ENCODE results near the gene SECISBP2L. TPM values are rescaled to one million over a fixed set of nuclear protein-coding genes. Genes with fewer than 3 reads are reported as not detected.

Gene SECISBP2L
- total RNA-seq, 4 donors from 2014 or later: 54.1 to 96.9 (median 64.9) TPM

GRCh38 chr15:48983300-48983699 is 62.9 kb downstream of the SECISBP2L start:
- no peak for TF ChIP-seq CTCF (IDR thresholded peaks at IDR 0.05; ENCODE audit: low read depth)

GRCh38 chr15:48981941-48982340 is 64.3 kb downstream of the SECISBP2L start:
- TF ChIP-seq CTCF (IDR thresholded peaks at IDR 0.05; ENCODE audit: low read depth): no peak

DNA sequence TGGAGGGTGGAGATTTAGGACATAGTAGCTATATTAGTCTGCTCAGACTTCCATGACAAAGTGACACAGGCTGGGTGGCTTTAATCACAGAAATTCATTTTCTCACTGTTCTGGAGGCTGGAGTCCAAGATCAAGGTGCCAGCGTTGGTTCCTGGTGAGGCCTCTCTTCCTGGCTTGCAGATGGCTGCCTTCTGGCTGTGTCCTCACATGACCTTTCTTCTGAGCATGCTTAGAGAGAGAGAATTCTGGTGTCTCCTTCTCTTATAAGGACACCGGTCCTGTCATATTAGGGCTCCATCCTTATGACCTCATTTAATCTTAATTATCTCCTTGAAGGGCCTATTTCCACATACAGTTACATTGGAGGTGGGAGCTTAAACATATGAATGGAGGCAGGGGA is 67.6 kb downstream of the SECISBP2L start:
- TF ChIP-seq CTCF (IDR thresholded peaks at IDR 0.05; ENCODE audit: low read depth): no peak

DNA sequence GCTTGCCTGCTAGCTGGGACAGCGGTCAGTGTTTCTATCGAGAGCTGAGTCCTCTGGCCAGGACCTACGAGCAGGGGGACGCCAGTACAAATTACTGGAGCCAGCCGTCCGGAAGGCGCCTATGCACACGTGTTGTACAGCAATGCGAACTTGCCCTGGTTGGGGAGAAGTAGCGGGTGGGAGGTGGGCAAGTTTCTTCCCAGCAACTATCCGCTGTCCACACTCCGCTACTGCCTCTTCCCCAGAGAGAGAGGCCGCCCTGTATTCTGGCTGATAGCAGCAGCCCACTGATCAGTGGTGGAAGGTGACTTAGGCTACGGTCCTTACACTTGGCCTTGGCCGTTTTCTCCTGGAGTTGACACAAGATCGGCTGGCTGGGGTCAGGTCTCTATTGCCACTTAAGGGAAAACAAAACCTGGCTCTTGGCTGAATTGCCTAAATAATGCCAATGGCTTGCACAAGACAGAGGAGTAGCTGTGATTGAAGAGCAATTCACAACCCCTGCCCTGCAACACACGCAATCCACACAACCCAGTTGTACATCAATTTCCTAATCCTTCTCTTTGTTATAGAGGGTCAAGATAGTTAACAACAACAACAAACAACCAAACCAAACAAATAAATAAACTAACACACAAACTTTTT is 69.7 kb downstream of the SECISBP2L start:
- no peak for TF ChIP-seq CTCF (IDR thresholded peaks at IDR 0.05; ENCODE audit: low read depth)

- TF ChIP-seq CTCF (IDR thresholded peaks at IDR 0.05; ENCODE audit: low read depth): no peak
Observed at GRCh38 chr15:48975472-48976419, 70.5 kb downstream of the SECISBP2L start.

DNA sequence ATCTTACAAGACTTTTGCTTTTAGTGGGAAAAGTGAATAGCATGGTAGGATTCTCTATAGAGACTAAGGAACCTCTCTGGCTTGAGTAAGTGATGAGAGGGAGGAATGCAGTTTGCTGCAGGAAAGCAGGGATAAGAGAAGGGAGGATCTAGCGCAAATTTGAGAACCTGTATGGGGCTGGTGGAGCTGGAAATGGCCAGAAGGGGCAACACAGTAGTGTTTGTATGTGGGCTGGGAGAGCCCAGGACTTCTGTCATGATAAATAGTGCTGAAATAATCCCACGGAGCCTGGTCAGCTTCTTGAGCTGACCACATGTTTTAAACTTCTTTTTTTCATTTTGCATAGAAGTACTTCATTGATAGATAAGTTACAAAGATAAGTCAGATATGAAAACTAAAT is 71.4 kb downstream of the SECISBP2L start:
- TF ChIP-seq CTCF (IDR thresholded peaks at IDR 0.05; ENCODE audit: low read depth): no peak

- no peak for TF ChIP-seq CTCF (IDR thresholded peaks at IDR 0.05; ENCODE audit: low read depth)
Observed at GRCh38 chr15:48972750-48973503, 73.3 kb downstream of the SECISBP2L start.

Measured in subcutaneous adipose tissue (tissue), 4 donors.